Ureter (tissue), 1 donor: ENCODE data around the gene DIPK1C. TPM values are rescaled to one million over a fixed set of nuclear protein-coding genes. Genes with fewer than 3 reads are reported as not detected.

Experiments
- DNase-seq: peaks from one replicate; pipeline ENCODE4 v3.0.0-alpha.2; 2020; ENCODE audit warnings: low spot score
- total RNA-seq: library from RNA; stranded (reverse); gene quantifications from one replicate; pipeline ENCODE4 v1.2.4, GENCODE V29; 2023
- donor health status: DM: yes; HTN: yes; CAD: no.

The DIPK1C gene
- total RNA-seq, 1 donor from 2014 or later, result not detected

GRCh38 chr18:74453016-74453566, 4.0 kb downstream of the DIPK1C start:
- DNase-seq, result peak; percentile 26

GRCh38 chr18:74451148-74451547, 6.0 kb downstream of the DIPK1C start:
- peak; percentile 23 for DNase-seq

GRCh38 chr18:74450626-74451025, 6.5 kb downstream of the DIPK1C start:
- DNase-seq, result peak; percentile 35

GRCh38 chr18:74447404-74448152, 9.5 kb downstream of the DIPK1C start:
- peak; percentile 30 for DNase-seq

- DNase-seq, result peak; percentile 38
Observed at GRCh38 chr18:74446631-74447403, 10.3 kb downstream of the DIPK1C start.

GRCh38 chr18:74446178-74446577, 10.9 kb downstream of the DIPK1C start:
- DNase-seq, result peak; percentile 17

- DNase-seq, result peak; percentile 30
Observed at GRCh38 chr18:74445585-74445984, 11.5 kb downstream of the DIPK1C start.

- no peak for DNase-seq
Observed at GRCh38 chr18:74444104-74444503, 13.0 kb downstream of the DIPK1C start.

GRCh38 chr18:74440808-74441427, 16.2 kb downstream of the DIPK1C start:
- no peak for DNase-seq

GRCh38 chr18:74438091-74438490, 19.0 kb downstream of the DIPK1C start:
- DNase-seq, result no peak

GRCh38 chr18:74436158-74436769, 20.8 kb downstream of the DIPK1C start:
- no peak for DNase-seq

GRCh38 chr18:74435740-74436139, 21.4 kb downstream of the DIPK1C start:
- no peak for DNase-seq

GRCh38 chr18:74434466-74434865, 22.6 kb downstream of the DIPK1C start:
- no peak for DNase-seq

GRCh38 chr18:74430806-74431571, 26.1 kb downstream of the DIPK1C start:
- no peak for DNase-seq

GRCh38 chr18:74430231-74430630, 26.9 kb downstream of the DIPK1C start:
- DNase-seq, result no peak

GRCh38 chr18:74429096-74429495, 28.0 kb downstream of the DIPK1C start:
- no peak for DNase-seq

- DNase-seq, result no peak
Observed at GRCh38 chr18:74427442-74428112, 29.5 kb downstream of the DIPK1C start.

- DNase-seq, result no peak
Observed at GRCh38 chr18:74425876-74426275, 31.2 kb downstream of the DIPK1C start.

GRCh38 chr18:74425161-74425560, 31.9 kb downstream of the DIPK1C start:
- DNase-seq, result no peak

- DNase-seq, result no peak
Observed at GRCh38 chr18:74422541-74422940, 34.6 kb downstream of the DIPK1C start.

GRCh38 chr18:74420926-74421325, 36.2 kb downstream of the DIPK1C start:
- no peak for DNase-seq
